SK-N-SH treated with all-trans-retinoic acid at 6 μM for 48 hours (cell line): ENCODE results near the gene ATXN7.

Experiments used
- ARNTL ChIP-seq: fragments of 450-650 bp; formaldehyde crosslinking; IDR thresholded peaks from 2 replicates; pipeline ENCODE4 v1.5.0; 2020; ENCODE audit warnings: low read depth, mild to moderate bottlenecking, moderate library complexity, borderline replicate concordance
- CREB5 ChIP-seq: fragments of 250-450 bp; sonication (Bioruptor Pico); IDR thresholded peaks from 2 replicates; pipeline ENCODE4 v1.5.1; 2020; ENCODE audit warnings: low read depth, mild to moderate bottlenecking, moderate library complexity
- ESRRG ChIP-seq: fragments of 250-450 bp; sonication (Bioruptor Pico); IDR thresholded peaks from 2 replicates; pipeline ENCODE4 v1.6.1; 2021; ENCODE audit warnings: mild to moderate bottlenecking
- ISL1 ChIP-seq: fragments of 250-450 bp; sonication (Bioruptor Pico); IDR thresholded peaks from 2 replicates; pipeline ENCODE4 v2.1.2; 2022; ENCODE audit warnings: mild to moderate bottlenecking, moderate library complexity
- PATZ1 ChIP-seq: fragments of 250-450 bp; sonication (Bioruptor Pico); IDR thresholded peaks from 2 replicates; pipeline ENCODE4 v1.8.0; 2020; ENCODE audit warnings: mild to moderate bottlenecking, moderate library complexity, borderline replicate concordance
- PPARA ChIP-seq: fragments of 250-450 bp; sonication (Bioruptor Pico); IDR thresholded peaks from 2 replicates; pipeline ENCODE4 v1.5.0; 2020; ENCODE audit warnings: mild to moderate bottlenecking, borderline replicate concordance
- RARB ChIP-seq: fragments of 250-450 bp; sonication (Bioruptor Pico); IDR thresholded peaks from 2 replicates; pipeline ENCODE4 v1.8.0; 2021; ENCODE audit warnings: mild to moderate bottlenecking, moderate library complexity
- TOX ChIP-seq: fragments of 250-450 bp; sonication (Bioruptor Pico); IDR thresholded peaks from 2 replicates; pipeline ENCODE4 v1.8.0; 2021; ENCODE audit warnings: mild to moderate bottlenecking, moderate library complexity, borderline replicate concordance
- TSHZ2 ChIP-seq: fragments of 250-450 bp; sonication (Bioruptor Pico); IDR thresholded peaks from 2 replicates; pipeline ENCODE4 v1.5.0; 2020; ENCODE audit warnings: mild to moderate bottlenecking, moderate library complexity
- ZNF70 ChIP-seq: fragments of 450-650 bp; formaldehyde crosslinking; IDR thresholded peaks from 2 replicates; pipeline ENCODE4 v1.5.0; 2020; ENCODE audit warnings: mild to moderate bottlenecking, moderate library complexity

- TF ChIP-seq CREB5 (CRISPR knock-in tag) (no peak), ZNF70 (CRISPR knock-in tag) (no peak), TOX (CRISPR knock-in tag) (no peak), PPARA (no peak), ISL1 (CRISPR knock-in tag) (no peak), RARB (CRISPR knock-in tag) (no peak), PATZ1 (no peak), ESRRG (CRISPR knock-in tag) (no peak), ARNTL (CRISPR knock-in tag) (no peak), TSHZ2 (CRISPR knock-in tag) (no peak)
These were observed 45.1 kb downstream of the ATXN7 start for GRCh38 chr3:63908776-63909175.
